HG02943 (cell line): Measurements from ENCODE around the gene CAMSAP2.
A peak's percentile ranks its signal among the peaks of the same experiment; 100 is the strongest.
"Not testable (repeated sequence)": the region's sequence is repeated elsewhere in the genome, so short reads cannot be mapped to it uniquely, and the experiment has no call there.

Experiments used
- ATAC-seq: cut with Tn5 transposase; IDR thresholded peaks from one replicate; pipeline ENCODE4 v1.9.1; 2021; ENCODE audit warnings: mild to moderate bottlenecking, low read depth, moderate library complexity; ENCODE audit not compliant: unreplicated experiment

Gene CAMSAP2

DNA sequence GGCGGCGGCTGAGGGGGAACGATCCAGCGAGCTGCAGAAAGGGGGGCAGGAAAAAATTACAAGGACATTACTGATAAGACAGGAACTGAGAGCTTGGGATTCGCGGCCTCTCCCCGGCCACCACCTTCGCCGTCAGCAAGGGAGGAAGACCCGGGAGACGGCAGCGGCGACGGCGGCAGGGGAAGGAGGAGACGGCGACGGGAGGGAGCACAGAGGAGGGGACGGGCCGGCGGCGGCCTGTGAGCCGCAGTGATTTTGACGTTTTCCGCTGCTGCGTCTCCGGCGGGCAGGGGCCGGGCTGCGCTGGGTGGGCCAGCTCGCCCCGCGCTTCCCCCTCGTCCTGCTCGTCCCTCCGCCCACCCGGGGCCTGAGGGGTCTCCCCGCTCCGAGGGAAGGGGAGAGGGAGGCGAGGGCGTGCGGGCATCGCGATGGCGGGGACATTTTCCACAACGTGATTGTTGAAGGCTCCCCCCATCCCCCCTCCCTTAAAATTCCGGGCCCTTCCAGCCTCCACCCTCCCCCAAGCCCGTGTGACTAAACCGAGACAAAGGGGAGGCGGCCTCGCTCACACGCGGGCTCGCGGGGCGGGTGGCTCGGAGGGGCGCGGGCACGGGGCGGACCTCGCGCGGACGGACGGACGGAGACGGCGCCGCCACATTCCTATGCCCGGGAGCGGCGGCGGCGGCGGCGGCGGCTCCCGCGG is 407 bp downstream of the CAMSAP2 start:
- peak; percentile 46 for ATAC-seq

DNA sequence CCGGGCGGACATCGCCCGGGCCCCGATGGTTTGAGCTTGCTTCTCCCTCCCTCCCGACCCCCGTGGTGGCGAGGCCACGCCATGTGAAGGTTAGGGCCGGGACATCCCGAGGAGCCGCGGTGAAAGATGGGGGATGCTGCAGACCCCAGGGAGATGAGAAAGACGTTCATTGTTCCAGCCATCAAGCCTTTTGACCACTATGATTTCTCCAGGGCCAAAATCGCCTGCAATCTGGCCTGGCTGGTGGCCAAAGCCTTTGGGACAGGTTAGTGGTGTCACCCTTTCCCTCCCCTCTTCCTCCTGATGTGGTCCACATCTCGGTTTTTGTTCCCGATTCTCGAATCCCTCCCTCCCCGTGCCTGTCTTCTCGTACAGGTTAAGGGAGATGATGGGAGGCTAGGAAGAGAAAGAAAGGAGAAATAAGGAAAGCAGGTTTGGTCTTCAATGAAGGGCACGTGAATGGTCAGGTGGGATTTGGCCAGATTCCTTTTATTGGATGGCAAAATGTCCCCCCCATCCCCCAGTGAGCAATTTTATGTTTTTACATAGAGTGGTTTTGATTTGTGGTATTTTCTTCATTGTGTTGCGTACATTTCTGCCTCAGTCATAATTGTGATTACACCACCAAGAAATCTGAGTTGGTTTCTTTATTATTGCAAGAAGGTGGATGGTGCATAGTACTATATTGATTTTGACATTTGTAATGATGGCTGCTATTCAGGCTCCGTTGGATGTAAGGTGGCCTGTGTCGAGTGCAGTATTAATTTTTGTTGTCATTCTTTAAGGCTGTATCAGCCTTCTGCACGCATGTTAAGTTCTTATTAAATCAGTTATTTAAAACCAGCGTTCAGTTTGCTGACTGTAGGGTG is 1.2 kb downstream of the CAMSAP2 start:
- ATAC-seq = peak; percentile 8

DNA sequence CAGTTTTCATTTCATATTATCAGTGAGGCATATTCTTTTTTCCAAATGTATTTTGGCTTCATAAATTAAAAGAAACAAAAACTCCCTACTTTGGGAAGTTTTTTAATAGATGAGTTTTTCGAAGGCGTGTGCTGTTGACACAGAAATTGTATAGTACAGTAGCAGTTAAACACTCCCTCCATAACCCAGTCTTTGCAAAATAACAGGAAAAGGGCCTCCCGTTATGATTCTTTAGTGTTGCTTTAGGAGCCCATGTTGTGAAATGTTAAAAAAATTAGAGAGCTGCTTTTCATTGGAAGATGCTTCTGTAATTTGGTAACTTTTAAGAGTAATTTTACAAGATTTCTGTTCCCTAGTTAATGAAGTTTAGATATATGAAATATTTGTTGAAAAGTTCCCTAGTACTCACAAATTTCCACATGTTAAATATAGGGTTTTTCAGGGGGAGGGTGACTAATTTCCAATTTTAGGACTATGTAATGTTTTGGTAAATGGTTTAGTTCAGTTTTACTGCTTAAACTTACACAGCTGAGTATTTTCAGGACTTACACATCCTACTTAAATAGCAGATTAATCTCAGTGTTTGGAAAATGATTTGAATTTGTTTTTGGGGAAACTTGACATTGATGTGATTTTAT is 2.0 kb downstream of the CAMSAP2 start:
- no peak for ATAC-seq

DNA sequence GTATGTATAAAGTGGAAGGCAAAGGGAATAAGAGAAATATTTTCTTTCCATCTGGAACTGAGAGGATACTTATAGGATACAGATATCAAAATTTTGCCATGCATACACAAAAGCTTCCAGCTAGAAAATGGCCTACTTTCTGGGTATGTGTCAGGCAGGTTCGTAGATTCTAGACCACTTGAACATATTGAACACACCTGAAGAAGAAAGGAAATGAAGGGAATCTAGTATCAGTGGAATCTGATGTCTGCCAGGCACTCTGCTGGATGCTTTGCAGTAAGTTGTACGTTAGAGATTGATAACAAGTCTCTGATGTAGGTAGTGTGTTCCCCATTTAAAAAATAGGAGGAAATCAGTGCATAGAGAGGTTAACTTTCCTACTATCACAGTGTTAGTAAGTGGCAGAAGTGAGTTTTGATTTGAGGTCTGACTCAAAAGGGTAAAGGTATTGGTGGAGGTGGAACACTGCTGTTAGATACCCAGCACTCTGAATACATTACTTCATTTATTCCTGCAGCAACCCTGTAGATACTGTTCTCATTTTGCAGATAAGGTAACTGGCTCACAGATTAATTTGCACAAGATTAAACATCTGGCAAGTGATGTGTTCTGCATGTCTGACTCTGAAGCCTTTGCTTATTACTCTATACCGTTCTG is 3.0 kb downstream of the CAMSAP2 start:
- no peak for ATAC-seq

DNA sequence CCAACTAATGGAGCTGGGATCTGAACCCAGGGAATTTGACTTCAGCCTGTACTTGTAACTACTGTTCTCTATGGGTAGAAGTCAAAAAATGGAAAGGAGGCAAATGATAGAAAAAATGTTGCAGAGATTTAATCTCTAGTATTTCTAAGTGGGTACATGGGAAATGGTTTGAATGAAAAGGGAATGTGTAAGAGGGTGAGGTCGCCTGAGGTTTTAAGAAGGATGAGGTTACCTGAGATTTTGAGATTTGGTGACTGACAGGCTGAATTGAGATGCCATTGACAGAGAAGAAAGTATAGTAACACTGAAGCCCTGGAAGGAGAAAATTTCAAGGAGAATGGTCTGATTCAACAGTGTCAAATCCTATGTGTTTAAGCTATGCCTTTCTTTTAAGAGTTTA is 5.5 kb downstream of the CAMSAP2 start:
- ATAC-seq = no peak

DNA sequence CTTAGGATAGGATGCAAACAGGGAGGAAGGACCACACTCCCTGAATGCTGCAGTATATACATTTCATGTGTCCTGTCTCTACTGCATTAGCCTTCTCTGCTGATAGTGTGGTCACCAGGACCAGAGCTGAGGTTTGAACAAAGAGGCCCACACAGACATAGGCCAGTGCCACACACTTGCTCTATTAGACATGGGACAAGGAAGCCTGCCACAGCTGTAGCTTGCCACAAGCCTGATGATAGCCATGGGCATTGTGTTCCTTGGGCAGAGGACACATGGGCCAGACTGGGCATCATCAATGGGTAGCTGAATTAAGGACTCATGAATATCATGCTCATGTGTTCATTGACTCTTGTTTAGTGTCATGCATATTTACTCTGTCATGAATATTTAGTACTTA is 10.4 kb downstream of the CAMSAP2 start:
- ATAC-seq = no peak

DNA sequence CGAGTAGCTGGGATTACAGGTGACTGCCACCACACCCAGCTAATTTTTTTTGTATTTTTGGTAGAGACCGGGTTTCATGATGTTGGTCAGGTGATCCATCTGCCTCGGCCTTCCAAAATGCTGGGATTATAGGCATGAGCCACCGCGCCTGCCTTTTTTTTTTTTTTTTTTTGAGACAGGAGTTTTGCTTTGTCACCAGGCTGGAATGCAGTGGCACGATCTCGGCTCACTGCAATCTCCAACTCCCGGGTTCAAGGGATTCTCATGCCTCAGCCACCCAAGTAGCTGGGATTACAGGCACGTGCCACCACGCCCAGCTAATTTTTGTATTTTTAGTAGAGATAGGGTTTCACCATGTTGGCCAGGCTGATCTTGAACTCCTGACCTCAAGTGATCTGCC is 12.1 kb downstream of the CAMSAP2 start:
- not testable (repeated sequence) for ATAC-seq

DNA sequence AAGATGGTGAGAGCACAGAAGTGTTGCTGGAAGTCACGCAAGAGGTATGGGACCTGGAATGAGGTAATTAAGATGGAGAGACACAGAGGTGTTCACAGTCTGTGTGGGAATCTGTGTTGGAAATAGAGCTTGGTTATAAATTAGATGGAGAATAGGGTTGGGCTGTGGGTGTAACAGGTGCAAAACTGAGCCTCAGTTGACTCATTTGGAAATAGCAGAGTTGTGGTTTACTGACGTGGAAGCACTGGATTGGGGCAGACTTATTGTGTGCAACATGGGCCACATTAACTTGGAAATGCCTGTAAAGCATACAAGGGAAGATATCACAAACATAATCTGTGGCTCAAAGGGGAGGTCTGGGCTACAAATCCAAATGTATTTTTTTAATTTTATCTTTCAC is 13.0 kb downstream of the CAMSAP2 start:
- ATAC-seq = no peak

DNA sequence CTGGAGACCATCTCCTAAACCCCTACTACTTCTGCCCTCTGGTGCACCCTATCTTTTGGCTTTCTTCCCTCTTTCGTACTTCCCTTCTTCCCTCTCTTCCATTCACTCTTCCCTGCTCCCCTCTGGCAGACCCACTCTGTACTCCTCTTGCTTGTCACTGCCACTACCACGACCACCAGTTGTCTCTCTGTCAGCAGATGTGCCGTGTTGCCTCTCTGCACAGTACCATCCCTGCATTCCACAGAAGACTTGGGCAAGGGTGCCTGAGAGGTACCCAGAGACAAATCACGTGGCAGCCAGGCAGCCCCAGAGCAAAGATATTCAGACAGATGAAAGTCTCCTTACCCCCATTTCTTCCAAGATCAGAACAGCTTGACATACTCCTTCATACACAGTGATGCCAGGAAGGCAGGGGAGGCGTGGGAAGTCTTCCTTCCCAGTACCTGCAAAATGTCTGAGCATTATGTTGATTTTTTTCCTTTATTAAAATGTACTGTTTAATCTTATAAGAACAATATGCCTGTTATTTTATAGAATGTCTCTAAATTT is 15.0 kb downstream of the CAMSAP2 start:
- no peak for ATAC-seq

DNA sequence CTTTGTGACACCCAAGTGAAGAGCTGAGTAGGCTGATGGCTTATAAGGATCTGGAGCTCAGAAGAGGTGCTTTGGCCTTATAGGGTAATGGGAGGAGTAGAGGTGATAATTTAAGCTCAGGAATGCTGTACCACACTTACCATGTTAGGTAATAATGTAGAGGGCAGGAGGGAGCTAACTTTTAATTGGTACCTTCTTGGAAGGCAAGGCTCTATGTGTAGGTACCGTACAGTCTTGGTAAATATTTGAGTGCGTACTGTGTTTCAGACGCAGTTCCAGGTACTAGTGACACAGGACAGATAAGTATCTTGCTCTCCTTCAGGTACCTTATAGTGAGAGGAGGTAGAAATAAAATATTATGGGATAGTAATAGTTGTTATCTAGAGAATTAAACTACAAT is 16.8 kb downstream of the CAMSAP2 start:
- no peak for ATAC-seq

DNA sequence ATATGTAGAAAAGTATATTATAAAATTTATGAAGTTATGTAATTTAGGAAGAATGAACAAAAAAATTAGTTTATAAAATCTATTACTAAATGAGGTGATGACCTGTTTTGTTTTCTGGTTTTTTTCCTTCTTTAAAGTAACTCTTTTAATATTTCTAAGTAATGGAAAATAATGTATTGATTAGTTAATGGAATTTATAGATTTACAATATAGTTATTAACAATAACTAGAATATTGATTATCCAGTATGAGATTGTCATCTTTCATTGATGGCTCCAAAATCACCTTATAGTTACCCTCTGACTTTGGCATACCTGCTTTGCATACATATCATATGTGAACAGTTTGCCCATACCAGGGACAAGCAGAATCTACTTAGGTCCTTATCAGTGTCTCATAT is 23.4 kb downstream of the CAMSAP2 start:
- ATAC-seq = no peak

DNA sequence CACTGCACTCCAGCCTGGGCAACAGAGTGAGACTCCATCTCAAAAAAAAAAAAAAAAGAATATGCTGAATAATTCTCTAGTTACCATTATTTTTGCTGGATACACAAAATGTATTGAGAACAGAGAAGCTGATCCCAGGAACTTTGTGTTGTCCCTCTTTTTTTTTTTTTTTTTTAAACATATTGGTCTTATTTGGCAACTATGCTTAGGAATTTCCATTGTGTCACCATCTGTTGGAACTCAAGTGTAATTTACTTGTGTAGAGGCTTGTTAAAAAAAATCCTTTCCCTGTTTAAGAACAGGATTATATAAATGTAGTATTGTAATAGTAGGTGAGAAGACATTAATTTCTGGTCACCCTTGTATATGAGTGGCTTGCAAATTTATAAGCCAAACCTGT is 28.6 kb downstream of the CAMSAP2 start:
- ATAC-seq = no peak

DNA sequence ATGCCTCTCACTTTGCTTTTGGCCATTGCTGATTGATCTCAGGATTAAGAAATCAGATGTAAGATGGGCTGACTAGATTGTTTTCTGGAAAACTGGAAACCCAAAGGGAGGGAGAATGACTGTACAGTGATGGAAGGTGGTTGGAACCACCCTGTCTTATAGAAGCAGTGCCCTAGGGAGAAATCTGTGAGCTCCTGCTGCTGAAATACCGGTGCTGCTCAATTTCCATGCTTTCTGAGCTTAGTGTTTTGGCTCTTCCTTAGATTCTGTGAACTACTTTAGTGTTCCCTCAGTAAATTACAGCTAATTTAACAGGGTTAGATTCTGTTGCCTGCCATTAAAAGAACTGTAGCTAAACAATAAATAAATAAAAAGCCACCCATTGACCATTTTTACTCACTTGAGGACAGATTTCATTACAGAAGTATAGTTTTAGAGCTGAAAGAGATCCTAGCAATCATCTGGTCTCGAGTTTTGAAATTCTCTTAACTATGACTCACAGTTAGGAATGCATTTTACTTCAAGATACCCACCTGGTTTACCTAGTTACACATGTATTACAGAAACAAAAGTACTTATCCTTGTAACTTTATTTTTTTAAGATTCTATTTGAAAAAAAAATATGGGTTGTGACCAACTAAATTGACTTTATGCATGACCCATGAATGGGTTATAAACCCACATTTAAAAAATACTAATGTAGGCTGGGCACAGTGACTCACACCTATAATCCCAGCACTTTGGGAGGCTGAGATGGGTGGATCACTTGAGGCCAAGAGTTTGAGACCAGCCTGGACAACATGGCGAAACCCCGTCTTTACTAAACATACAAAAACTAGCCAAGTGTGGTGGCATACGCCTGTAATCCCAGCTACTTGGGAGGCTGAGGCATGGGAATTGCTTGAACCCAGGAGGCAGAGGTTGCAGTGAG is 33.2 kb downstream of the CAMSAP2 start:
- no peak for ATAC-seq

DNA sequence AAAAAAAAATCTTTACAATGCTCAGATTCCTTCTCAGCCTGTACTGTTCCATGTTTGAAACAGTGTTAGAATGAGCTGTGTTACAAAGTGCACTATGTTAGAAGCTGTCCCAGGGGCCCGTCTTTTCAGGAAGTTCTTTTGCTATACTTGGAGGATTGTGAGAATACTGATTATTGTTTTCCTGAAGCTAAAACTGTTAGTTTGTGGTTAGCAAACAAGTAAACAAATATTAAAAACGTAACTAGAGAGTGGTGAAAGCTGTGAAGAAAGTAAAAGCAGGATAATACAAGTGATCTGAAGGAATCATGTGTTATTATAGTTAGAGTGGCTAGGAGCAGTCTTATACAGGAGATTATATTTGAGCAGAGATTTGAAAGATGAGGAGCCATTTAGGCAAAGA is 35.6 kb downstream of the CAMSAP2 start:
- no peak for ATAC-seq

DNA sequence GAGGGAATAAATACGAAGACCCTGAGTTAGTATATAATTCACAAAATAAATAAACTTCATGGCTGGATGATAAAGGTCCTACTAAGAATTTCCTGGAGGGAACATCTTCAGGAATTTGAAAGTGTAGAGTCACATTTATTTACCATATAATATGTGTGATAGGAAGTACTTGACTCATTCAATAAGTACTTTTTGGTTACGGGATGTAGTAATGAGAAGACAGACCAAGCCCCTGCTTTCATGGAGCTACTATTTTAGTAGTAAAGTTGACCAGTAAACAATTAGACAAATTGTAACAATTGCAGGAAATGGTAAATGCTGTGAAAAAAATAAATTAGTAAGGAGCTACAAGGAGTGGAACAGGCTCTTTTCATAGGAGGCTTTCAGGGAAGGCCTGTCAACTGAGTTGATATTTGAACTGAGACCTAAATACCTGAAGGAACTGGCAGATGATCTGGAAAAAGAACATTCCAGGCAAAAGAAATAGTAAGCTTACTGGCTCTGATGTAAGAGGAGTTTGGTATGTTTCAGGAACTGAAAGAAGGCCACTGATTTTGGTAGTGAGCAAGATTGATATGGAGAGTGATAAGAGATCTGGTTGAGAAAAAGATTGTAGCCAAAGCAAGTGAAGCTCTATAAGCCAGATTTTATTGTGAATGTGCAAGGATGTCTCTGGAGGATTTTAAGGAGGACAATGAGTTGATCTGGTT is 36.2 kb downstream of the CAMSAP2 start:
- no peak for ATAC-seq

DNA sequence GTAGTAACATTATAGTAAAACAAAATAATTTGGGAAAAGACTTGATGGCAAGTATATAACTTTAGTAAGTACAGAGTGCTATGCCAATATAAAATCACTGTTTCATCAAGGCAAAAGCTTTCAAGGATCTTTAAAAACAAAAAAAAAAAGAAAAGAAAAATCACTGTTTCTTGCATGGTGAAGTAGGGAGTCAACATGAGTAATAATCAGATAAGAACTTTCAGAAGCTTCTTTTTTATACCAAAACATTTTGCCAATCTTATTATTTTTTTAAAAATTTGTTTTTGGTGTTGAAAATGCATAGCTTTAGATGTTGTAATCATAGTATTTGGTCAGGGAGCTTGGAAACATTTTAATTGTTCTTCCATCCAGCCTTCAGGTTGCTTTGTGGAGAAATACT is 37.2 kb downstream of the CAMSAP2 start:
- no peak for ATAC-seq

DNA sequence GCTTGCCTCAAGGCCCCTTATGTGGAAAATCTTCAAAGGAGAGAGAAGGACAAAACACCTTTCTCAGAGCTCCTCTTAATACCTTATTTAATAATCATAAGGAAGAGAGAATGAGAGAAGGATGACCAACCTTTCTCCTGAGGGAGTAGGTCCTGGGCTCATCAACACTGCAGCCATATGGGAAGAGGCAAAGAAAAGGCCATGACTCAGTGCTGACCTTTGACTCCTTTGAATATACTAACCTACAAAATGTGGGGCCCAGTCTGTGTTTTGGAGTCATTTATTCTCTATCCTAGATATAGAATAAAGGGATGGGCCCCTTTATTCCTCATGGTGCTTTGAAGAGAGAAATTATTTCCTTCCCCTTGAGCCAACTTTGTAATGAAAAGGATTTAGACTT is 38.3 kb downstream of the CAMSAP2 start:
- ATAC-seq = no peak

DNA sequence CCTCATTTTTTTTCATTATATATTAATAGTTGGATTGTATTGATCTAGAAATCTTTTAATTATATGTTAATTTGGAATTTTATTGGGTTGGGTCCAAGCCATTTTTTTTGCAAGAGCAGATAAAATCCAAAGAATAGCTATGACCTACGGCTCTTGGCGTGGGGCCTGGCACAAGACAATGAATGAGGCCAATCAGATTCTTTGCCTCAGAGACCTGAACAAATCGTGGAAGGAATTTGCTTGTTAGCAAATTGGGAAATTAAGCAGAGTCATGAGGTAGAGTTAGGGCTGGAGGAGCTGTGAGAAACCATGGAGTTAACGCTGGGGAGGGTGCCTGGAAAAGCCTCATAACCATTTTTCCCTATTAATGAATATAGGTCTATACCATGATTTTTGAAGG is 40.1 kb downstream of the CAMSAP2 start:
- no peak for ATAC-seq

DNA sequence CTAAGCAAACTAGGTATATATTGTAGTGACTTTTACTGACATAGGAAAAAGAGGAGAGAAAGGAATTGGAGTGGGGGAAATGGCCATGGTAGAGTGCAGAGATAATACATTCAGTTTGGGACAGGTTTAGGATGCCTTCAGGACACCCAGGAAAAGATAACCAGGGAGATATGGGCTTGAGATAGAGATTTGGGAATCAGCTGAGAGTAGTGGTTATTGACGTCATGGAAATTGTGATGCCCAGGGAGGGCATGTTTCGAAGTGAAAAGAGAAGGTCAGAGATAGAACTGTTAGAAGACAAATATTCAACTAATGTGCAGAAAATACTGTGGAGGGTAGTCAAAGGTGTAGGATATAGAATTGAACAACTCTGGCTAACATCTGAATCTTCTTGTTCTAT is 40.6 kb downstream of the CAMSAP2 start:
- ATAC-seq = no peak
